GM19240 (cell line): Measurements from ENCODE around the gene VKORC1L1.
"Not testable (repeated sequence)": the region's sequence is repeated elsewhere in the genome, so short reads cannot be mapped to it uniquely, and the experiment has no call there.

ENCODE experiments used
- DNase-seq: peaks from one replicate; pipeline ENCODE4 v3.0.0; 2011; ENCODE audit warnings: low spot score; ENCODE audit not compliant: insufficient read length

Gene VKORC1L1

DNA sequence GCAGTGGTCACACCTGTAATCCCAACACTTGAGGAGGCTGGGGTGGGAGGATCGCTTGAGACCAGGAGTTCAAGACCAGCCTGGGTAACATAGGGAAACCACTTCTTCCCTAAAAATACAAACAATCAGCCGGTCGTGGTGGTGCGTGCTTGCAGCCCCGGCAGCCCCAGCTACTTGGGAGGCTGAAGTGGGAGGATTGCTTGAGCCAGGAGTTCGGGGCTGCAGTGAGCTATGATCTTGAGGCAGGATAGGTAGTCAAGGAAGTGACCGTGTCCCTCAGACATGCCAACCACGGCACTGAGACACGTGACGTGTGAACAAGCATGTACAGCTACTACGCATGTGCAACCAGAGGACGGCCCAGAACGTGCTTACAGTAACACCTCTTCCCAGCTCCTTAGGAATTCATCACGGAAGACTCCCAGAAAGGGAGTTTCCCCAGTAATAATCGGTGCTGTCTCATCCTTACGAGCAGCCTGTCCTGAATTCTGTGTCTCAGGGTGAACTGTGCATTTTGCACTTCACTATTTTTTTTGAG lies 103.9 kb downstream of the VKORC1L1 start:
- no peak for DNase-seq

GRCh38 chr7:65978891-65979582 lies 106.2 kb downstream of the VKORC1L1 start:
- no peak for DNase-seq

- no peak for DNase-seq
Measured at GRCh38 chr7:65979583-65980477, 107.0 kb downstream of the VKORC1L1 start.

DNA sequence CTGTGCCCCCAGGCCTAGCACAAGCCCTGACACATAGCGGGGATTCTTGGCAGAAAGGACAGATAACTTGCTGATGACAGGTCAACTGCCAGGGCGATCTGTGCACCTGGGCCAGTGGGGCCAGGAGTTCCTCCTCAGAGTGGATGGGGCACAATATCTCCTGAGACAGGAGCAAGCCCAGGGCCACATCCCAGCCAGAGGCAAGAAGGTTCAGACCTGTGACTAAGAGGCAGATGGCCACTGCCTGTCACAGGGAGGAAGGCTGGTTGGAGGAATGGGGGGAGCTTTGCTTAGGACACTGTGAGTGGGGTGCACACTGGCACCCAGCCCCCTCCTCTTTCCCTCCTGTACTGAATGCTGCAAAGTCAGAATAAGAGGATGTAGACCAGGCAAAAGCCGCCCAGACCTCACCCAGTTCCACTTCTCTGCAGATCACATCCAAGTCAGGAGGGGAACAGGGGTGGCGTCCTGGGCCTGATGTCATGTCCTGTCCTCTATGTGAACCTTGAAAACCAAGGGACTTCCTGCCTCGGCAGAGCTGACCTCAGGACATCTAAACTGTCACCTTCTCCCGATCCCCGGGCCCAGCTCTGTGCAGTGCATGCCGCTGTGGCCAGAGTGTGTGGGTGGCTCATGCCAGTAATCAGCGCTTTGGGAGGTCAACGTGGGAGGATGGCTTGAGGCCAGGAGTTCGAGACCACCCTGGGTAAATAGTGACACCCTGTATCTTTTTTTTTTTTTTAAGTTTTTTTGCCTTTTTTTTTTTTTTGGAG lies 107.8 kb downstream of the VKORC1L1 start:
- DNase-seq: peak; percentile 37

GRCh38 chr7:65981965-65982792 lies 109.3 kb downstream of the VKORC1L1 start, which contains the start of gene GUSB:
Gene GUSB (minus strand): TSS chr7:65982213. CDS start chr7:65982183, 30 bp downstream.
- peak; percentile 72 for DNase-seq

DNA sequence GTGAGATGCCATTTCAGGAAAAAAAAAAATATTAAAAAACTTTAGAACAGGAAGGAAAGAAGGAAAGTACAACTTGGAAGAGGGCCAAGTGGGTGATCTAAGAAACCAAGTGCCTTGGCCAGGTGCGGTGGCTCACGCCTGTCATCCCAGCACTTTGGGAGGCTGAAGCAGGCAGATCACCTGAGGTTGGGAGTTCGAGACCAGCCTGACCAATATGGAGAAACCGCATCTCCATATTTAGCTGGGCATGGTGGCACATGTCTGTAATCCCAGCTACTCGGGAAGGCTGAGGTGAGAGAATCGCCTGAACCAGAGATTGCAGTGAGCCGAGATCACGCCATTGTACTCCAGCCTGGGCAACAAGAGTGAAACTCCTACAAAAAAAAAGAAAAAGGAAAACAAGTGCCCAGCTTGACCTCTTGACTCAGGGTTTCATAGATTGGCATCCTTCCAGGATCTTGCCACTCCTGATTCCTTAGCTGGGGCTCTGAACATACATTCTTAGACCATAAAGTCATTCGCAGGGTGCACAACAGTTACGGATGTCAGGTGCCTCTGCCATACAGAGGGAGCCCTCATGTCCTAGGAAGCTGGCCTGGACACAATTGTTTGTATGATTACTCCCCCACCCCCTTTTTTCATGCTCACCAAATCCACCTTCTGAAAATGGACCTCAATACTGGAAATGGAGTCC lies 111.2 kb downstream of the VKORC1L1 start:
- DNase-seq: no peak

DNA sequence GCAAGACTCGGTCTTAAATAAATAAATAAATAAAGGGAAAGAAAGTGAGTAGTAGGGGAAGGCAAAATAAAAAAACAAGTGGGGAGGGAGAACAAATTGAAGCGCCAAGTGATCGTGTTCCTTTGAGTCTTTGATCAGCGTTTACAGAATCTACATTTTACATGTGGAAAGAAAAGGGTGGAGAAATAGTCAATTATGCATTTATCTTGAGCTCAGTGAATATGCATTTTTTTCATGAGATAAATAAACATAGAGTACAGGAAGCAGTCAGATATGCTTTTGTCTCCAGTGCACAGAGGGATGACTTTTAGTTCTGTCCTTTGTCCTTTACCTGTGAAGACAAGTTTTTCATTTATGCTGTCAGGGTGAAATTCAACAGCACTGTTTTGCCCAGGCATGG lies 115.2 kb downstream of the VKORC1L1 start:
- DNase-seq: no peak

- DNase-seq: not testable (repeated sequence)
Measured at GRCh38 chr7:65988503-65988902, 115.6 kb downstream of the VKORC1L1 start.

- DNase-seq: no peak
Measured at GRCh38 chr7:65989694-65990080, 116.8 kb downstream of the VKORC1L1 start.

GRCh38 chr7:65991829-65992228 lies 119.0 kb downstream of the VKORC1L1 start:
- not testable (repeated sequence) for DNase-seq

GRCh38 chr7:65992526-65992925 lies 119.7 kb downstream of the VKORC1L1 start:
- DNase-seq: no peak

GRCh38 chr7:65994984-65995383 lies 122.1 kb downstream of the VKORC1L1 start:
- not testable (repeated sequence) for DNase-seq

GRCh38 chr7:66000823-66001417 lies 128.0 kb downstream of the VKORC1L1 start:
- DNase-seq: not testable (repeated sequence)

- not testable (repeated sequence) for DNase-seq
Measured at GRCh38 chr7:66005115-66005671, 132.3 kb downstream of the VKORC1L1 start.

DNA sequence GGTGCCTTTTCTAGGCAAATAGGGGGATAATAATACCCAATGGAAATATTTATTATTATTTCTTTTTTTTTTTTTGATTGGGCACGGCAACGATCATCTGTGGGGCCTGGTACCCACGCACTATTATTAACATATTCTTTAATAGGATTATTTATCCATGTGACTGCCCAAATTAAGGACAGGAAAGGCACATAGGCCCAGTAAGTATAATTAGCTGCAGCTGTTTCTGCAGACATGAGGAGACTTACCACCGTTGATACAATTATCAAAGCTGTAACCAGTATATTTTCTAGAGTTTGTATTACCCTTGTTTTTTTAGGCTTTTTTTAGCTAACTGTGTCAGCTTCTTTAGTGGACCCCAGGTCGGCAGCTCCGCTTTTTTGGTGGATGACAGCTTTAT lies 134.4 kb downstream of the VKORC1L1 start:
- DNase-seq: no peak
